Activated T-cell treated with anti-CD3 and anti-CD28 coated beads for 48 hours (primary cell): ENCODE results near the gene MYH11.
"Not testable (repeated sequence)": the region's sequence is repeated elsewhere in the genome, so short reads cannot be mapped to it uniquely, and the experiment has no call there.

Source experiments
- DNase-seq: peaks from one replicate; pipeline ENCODE4 v3.0.0-alpha.2; 2020; ENCODE audit warnings: low read depth

The MYH11 gene

DNA sequence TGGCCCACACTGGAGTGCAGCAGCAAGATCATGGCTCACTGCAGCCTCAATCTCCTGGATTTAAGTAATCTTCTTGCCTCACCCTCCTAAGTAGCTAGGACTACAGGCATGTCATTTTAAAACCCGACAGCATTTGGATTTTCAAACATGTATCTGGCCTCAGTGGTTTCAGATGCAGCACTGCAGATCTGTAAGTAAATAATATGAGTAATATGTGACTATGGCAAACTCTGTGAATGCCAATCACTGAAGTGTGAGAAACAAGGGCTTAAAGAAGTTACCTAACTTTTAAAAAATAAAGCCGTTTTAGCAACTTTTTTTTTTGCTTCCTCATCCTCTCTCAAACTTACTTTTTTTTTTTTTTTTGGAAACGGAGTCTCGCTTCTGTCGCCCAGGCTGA is 19.7 kb upstream of the MYH11 start:
- DNase-seq = no peak

DNA sequence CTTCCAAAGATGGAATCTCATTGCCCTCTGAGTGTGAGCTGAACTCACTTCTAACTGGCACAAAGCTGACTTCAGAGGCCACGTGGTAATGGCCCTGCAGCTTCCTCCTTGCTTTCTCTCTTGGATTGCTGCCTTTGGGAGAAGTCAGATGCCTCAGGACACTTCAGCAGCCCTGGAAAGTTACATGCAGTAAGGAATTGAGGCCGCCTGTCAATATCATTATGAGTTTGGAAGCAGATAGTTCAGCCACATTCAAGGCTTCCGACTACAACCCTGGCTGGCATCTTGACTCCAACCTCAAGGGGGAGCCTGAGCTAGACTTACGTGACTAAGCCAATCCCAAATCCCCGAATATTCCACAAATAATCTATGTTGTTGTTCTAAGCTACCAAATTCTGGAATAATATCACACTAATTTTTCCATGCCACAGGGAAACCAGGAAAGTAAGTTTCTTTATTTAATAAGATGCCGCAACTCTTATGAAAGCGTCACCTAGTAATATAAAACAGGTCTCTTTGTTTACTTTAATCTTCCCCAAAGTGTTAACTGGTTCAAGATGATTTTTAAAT is 18.0 kb upstream of the MYH11 start:
- DNase-seq = no peak

- no peak for DNase-seq
Measured at GRCh38 chr16:15873737-15874136, 16.9 kb upstream of the MYH11 start.

- no peak for DNase-seq
Measured at GRCh38 chr16:15873301-15873700, 16.5 kb upstream of the MYH11 start.

DNA sequence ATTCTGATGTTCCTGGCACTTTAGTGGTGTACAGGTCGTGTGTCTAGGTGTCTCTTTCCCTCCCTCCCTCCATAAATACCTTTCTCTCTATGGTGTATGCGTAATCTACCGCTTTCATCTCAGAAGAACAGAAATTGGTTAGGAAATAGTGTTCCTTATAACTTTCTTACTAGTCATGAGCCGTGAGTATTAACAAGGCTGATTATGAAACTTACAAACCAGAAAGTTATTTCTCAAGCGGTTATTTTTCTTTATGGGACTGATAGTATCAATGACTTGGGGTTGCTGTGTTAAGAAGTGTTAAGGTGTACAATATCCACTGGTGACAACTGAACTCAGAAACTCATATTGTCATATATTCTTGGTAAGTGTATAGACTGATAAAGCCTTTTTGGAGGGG is 13.2 kb upstream of the MYH11 start:
- DNase-seq = no peak

DNA sequence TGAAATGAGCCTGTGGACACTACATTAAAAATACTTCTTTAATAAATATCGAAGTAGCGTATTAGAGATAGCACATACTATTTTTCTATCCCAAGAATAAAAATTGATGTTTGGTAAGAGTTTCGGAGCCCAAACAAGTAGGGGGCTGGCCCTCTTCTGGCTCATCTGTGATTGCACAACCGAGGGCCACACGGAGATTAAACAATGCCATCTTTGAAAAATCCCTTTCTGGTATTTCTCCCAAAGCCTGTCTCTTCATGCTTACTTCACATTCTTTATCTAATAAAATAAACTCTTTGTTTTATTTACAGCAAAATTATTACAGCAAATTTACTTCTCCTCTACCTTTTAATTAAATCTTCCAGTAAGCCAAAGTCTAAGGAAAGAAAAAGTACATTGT is 9.6 kb upstream of the MYH11 start:
- DNase-seq = no peak

DNA sequence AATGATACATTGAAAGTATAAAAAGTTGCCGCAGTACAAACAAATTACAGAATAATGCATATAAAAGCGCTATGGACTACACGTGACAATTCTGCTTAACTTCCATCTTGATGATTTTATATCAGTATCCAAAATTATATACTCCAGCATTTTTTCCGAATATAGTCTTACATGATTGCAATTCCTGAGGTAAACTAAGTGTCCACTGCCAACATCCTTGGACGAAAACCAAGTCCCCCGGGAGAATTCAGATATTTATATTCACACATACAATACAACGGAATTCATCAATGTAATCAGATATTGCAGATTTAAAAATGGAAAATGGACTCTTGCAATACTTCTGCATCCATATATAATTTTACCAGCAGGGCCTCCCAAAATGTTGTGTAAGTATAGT is 8.9 kb upstream of the MYH11 start:
- no peak for DNase-seq

- no peak for DNase-seq
Measured at GRCh38 chr16:15864939-15865338, 8.1 kb upstream of the MYH11 start.

DNA sequence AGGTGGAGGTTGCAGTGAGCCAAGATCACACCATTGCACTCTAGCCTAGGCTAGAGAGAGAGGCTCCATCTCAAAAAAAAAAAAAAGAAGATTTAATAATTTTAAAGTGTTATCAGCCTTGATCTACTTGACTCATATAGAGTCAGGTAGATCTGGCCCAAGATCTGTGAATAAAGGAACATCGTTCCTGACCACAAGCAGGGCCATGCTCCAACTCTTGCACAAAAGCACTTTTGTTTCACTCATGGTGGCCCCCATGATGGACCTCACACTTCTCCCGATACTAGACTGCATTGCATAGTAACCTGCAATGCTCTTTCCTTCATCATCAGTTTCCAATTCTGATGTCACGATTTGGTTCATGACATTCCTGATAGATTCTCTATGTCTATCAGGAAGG is 5.2 kb upstream of the MYH11 start:
- DNase-seq = no peak

DNA sequence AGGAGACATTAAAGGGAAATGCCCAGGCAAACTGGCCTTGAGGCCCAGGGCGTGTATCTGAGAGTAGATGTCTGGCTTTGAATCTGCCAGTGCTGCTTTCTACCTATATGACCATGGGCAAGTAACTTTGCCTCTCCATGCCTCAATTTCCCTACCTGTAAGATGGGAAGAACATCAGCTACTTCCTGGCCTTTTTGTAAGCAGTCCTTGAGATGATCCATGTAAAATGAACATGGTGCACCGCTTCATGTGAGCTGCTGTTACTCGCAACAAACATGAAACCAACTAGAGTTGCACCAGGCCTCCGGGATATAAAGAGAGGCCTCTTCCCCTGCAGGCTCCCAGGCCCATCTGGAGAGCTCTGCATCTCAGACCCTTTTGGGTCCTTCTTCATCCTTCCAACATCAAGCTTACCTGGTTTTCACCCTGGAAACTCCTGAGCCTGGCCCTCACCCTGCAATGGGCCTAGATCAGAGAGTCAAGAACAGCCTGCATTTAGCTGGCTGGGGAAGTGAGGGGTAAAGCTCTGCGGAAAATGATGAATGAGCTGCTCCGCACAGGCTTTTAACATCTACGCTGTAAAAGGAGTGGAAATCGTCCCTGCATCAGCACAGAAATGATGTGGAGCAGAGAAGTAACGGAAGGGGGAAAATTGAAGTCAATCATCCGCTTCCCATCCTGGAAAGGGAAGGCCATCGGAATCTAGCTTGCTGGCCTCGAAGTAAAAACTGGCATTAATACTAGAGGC is 2.3 kb upstream of the MYH11 start:
- no peak for DNase-seq

DNA sequence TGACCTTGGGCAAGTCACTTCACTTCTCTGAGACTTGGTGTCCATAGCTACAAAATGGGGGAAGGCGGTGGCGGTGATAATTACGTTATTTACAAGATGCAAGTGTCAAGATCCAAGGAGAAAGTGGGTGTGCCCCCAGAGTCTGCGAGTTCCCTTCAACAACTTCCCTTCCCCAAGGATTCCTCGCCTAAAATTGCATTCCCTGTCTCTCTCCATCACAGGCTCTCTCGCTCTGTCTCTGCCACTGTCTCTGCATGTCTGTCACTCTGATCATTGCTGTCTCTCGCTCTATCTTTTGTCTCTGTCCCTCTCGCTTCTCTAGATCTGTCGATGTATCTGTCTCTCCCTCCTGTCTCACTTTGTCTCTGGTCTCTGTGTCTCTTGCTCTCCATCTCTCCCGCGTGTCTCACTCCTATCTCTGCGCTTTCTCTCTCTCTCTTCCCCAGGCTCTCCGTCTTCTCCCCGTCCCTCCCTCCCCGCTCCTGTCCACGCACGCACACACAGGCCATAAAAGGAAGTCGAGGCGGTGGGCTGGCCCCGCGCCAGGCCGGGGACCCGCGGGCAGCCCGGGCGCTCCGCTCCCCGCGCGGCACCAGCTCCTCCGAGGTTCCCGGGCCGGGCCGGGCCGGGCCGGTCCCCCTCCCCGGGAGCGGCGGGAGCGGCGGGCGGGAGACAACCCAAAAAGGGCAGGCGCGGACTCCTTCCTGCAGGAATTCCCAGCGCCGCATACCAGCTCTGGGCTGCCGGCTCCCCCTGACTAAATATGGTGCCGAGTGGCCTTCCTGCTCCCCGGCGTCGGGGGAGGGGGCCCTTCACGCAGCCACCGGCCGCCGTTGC is 1.1 kb upstream of the MYH11 start:
- no peak for DNase-seq

DNA sequence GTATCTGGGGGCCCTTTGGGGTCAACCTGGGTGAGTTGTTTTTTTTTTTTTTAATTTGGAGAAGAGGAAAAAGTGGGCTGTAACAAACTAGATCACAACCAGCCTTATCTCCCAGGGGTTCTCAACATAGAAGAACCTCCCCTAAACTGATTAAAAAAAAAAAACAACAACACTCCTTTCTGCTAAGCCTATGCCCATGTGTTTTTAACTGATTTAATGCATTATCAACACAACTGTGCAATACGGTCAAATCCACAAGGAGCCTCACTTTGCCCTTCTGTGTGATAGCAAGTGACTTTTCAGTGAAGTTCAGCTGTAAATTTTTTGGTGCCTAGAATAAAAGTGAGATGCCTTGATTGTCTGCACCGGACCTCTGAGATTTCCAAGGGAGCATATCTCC is 646 bp downstream of the MYH11 start:
- no peak for DNase-seq

DNA sequence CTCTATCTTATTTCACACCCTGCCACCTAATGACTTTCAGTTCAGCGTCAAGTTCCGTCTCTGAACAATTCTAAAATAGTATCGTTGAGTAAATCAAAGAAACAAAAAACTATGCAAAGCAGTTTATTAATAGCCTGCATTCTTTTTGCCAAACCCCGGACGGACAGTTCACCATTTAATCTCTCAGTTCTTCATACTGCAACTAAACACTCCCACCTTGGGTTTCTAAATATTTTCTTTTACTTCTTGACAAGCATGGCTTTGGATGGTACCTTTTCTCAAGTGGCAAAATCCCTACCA is 1.2 kb downstream of the MYH11 start:
- no peak for DNase-seq

DNA sequence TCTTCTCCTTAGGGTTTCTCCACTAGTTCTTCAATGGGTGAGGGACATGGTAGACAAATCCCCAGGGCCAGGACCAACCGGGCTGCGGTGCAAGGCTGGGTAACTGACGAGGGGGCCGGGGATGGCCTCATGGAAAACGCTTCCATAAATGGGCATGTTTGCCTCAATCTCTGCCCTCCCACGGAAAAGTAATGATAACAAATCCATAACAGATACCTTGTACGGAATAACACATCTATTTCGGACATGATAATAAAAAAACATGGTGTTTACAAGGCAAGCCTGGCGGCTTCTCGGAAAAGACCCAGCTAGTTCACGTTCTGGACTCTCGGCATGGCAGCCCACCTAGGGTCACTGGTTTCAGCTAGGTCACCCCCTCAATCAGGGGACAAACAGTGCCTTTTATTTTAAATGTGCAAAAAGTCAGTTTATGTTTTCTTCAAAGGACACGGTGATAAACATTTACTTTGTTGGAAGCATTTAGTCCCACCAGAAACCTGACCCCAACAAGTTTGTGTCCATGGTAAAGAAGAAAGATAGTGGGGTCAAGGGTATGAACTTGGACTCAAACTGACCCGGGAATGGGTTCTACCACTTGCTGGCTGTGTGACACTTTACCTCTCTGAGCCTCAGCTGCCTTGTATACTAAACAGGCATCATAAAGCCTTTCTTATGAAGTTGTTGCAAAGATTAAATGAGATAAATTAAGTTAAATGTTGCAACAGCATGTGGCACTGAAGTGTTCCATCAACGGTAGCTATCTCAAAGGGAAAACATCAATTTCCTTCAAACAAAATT is 1.7 kb downstream of the MYH11 start:
- DNase-seq = no peak

DNA sequence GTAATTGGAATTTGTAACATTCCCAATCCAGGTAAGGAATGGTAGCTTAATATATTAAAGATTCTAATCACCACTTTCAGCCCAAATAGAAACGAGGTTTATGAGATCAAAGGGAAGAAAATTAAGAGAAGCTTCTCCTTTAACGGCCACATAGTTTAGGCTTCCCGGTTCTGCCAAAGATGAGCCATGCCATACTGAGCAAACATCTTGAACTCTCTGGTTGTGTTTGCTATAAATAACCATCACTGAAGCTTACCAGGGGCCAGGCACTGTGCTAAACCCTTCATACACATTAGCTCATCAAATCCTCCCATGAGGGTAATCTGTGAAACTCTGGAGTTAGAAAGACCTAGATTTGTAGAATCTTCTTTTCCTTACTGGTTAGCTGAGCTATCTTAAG is 2.8 kb downstream of the MYH11 start:
- no peak for DNase-seq

GRCh38 chr16:15853021-15853420 is 3.8 kb downstream of the MYH11 start:
- no peak for DNase-seq

GRCh38 chr16:15850555-15850954 is 6.3 kb downstream of the MYH11 start:
- DNase-seq = not testable (repeated sequence)

DNA sequence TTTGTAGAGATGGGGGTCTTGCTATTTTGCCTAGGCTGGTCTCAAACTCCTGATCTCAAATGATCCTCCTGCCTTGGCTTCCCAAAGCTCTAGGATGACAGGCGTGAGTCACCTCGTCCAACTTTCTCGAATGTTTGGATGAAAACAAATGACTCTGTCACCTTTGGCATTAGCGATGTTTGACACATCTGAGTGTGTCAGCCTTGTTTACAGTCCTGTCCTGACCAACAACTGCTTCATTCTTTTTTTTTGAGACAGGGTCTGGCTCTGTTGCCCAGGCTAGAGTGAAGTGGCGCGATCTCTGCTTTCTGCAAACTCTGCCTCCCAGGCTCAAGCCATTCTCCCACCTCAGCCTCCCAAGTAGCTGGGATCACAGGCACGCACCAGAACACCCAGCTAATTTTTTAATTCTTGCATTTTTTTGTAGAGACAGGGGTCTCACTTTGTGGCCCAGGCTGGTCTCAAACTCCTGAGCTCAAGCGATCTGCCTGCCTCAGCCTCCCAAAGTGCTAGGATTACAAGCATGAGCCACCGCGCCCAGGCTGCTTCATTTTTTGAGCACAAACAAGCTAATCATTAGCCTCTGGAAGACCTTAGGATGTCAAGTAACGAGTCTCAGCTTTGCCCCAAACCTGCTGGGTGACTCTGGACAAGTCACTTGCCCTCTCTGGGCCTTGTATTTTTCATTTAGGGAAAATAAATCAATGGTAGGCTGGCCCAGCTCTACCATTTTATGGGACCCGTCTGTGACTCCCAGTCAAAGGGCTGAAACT is 7.4 kb downstream of the MYH11 start:
- DNase-seq = no peak

DNA sequence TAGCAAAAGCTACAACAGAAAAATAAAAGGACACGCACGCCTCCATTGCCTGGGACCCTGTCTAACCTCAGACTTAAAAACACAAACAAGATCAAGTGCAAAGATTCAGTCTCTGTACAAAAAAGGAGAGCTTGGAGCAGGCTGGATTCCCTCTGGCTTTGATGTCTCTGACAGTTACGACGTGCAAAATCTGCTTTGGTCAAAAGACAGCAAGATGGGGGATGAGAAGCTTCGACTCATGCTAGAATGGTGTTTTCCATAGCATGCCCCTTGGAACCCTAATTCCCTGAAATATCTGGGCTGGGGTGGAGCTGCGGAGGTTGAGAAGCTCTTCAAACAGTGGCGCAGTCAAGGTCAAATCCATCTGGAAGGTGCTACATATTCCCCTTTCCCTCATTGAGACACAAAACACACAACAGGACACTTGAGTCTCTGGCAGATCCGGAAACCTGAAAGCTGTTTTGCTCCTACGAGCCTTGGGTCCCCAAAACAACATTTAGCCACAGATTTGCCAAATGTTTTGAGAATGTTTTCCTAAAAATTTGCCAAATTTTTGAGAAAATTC is 9.1 kb downstream of the MYH11 start:
- no peak for DNase-seq

- no peak for DNase-seq
Measured at GRCh38 chr16:15846510-15846909, 10.3 kb downstream of the MYH11 start.

DNA sequence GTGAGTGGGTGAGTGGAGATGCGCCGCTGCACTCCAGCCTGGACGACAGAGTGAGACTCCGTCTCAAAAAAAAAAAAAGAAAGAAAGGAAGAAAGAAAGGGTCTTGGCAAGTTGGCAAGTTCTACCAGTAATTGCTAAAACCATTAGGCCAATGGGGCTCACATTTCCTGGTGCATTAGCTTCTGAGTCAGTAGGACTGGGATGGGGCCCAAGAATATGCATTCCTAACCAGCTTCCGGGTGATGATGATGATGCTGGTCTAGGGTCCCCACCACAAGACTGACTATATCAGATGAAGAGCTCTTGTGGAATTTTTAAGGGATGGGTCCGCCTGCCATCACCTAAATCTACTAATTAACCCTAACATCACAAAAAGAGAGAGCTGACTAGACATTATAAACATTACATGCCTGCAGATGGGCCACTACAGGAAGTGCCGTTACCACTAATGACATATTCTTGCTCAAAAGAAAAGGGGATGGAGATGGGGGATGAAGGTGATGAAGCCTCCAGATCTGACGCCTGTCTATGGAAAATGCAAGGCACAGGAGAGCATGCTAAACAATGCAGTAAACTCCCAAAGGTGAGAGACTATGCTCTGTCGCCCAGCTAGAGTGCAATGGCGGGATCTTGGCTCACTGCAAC is 13.1 kb downstream of the MYH11 start:
- DNase-seq = no peak
